ENCODE data around the gene GLIS2. TPM values are rescaled to one million over a fixed set of nuclear protein-coding genes. Genes with fewer than 3 reads are reported as not detected.

Gene GLIS2
- total RNA-seq, 1 experiment from 2014 or later: 18.2 TPM

DNA sequence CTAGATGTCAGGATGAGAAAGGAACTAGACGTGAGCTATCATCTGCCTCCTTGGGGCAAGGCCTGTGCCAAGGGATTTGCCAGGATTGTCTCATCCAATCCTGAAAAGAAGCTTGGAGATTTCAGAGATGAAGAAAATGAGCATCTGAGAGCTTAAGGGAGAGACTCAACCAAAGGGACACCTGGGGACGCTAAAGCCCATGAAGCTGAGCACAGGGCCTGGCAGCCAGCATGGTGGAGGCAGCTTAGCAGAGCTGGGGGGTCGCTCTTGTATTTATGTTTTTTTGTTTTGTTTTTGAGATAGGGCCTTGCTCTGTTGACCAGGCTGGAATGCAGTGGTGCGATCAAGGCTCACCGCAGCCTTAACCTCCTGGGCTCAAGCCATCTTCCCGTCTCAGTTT is 18.4 kb upstream of the GLIS2 start:
- H3K27me3 ChIP-seq (ENCODE audit: insufficient read depth, low read length): no peaks in the 10 kb centered on the region
- H3K4me1 ChIP-seq (ENCODE audit: control insufficient read depth in 1 of 2, insufficient read depth in 2 of 2, low read length in 2 of 2): peaks cover 48 to 69% of the 10 kb centered on the region in 2 experiments
- POLR2A ChIA-PET: no interaction called here
- CTCF ChIA-PET: interaction anchor here (0.7 to 5.2 kb wide), 4 partner anchors 9 to 32 kb away, joined by 3 to 40 read pairs (median 4); no protein-coding TSS in a partner anchor
- no peak for TF ChIP-seq SIN3A (IDR thresholded peaks at IDR 0.05; ENCODE audit: low read depth)
- TF ChIP-seq, protein P1, sequence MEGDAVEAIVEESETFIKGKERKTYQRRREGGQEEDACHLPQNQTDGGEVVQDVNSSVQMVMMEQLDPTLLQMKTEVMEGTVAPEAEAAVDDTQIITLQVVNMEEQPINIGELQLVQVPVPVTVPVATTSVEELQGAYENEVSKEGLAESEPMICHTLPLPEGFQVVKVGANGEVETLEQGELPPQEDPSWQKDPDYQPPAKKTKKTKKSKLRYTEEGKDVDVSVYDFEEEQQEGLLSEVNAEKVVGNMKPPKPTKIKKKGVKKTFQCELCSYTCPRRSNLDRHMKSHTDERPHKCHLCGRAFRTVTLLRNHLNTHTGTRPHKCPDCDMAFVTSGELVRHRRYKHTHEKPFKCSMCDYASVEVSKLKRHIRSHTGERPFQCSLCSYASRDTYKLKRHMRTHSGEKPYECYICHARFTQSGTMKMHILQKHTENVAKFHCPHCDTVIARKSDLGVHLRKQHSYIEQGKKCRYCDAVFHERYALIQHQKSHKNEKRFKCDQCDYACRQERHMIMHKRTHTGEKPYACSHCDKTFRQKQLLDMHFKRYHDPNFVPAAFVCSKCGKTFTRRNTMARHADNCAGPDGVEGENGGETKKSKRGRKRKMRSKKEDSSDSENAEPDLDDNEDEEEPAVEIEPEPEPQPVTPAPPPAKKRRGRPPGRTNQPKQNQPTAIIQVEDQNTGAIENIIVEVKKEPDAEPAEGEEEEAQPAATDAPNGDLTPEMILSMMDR (IDR thresholded peaks at IDR 0.05 in 2 of 3, conservative IDR thresholded peaks at IDR 0.05 in 1 of 3; ENCODE audit: borderline replicate concordance in 1 of 3, insufficient read depth in 1 of 3, low read depth in 2 of 3, low read length in 2 of 3): no peak
- TF ChIP-seq ZFX (IDR thresholded peaks at IDR 0.05): no peak
- no peak for TF ChIP-seq SP1 (IDR thresholded peaks at IDR 0.05; ENCODE audit: low read depth)
- TF ChIP-seq, protein P2, sequence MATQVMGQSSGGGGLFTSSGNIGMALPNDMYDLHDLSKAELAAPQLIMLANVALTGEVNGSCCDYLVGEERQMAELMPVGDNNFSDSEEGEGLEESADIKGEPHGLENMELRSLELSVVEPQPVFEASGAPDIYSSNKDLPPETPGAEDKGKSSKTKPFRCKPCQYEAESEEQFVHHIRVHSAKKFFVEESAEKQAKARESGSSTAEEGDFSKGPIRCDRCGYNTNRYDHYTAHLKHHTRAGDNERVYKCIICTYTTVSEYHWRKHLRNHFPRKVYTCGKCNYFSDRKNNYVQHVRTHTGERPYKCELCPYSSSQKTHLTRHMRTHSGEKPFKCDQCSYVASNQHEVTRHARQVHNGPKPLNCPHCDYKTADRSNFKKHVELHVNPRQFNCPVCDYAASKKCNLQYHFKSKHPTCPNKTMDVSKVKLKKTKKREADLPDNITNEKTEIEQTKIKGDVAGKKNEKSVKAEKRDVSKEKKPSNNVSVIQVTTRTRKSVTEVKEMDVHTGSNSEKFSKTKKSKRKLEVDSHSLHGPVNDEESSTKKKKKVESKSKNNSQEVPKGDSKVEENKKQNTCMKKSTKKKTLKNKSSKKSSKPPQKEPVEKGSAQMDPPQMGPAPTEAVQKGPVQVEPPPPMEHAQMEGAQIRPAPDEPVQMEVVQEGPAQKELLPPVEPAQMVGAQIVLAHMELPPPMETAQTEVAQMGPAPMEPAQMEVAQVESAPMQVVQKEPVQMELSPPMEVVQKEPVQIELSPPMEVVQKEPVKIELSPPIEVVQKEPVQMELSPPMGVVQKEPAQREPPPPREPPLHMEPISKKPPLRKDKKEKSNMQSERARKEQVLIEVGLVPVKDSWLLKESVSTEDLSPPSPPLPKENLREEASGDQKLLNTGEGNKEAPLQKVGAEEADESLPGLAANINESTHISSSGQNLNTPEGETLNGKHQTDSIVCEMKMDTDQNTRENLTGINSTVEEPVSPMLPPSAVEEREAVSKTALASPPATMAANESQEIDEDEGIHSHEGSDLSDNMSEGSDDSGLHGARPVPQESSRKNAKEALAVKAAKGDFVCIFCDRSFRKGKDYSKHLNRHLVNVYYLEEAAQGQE (IDR thresholded peaks at IDR 0.05; ENCODE audit: low read depth): no peak
- no peak for TF ChIP-seq CEBPB (IDR thresholded peaks at IDR 0.05; ENCODE audit: low read depth)
- TF ChIP-seq YY1 (IDR thresholded peaks at IDR 0.05; ENCODE audit: extremely low read depth, insufficient replicate concordance, low read depth, low read length): no peak
- TF ChIP-seq, protein P3, sequence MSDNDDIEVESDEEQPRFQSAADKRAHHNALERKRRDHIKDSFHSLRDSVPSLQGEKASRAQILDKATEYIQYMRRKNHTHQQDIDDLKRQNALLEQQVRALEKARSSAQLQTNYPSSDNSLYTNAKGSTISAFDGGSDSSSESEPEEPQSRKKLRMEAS (IDR thresholded peaks at IDR 0.05): no peak
- no peak for TF ChIP-seq RAD21 (IDR thresholded peaks at IDR 0.05; ENCODE audit: low read depth)
- TF ChIP-seq EGR1 (IDR thresholded peaks at IDR 0.05; ENCODE audit: low read depth): no peak
- no peak for TF ChIP-seq CBX3 (IDR thresholded peaks at IDR 0.05; ENCODE audit: low read depth)
- TF ChIP-seq, protein P4, sequence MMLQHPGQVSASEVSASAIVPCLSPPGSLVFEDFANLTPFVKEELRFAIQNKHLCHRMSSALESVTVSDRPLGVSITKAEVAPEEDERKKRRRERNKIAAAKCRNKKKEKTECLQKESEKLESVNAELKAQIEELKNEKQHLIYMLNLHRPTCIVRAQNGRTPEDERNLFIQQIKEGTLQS (IDR thresholded peaks at IDR 0.05): no peak
- TF ChIP-seq TCF7L2 (IDR thresholded peaks at IDR 0.05; ENCODE audit: borderline replicate concordance, extremely low read depth, insufficient read depth, insufficient read length): no peak
- TF ChIP-seq SRF (IDR thresholded peaks at IDR 0.05; ENCODE audit: low read depth): no peak
- TF ChIP-seq ELF1 (IDR thresholded peaks at IDR 0.05; ENCODE audit: borderline replicate concordance, low read depth): no peak
- TF ChIP-seq POLR2AphosphoS5 (IDR thresholded peaks at IDR 0.05; ENCODE audit: low read depth, low read length): no peak
- no peaks in the 10 kb centered on the region for H3K9me2 ChIP-seq (ENCODE audit: insufficient read depth)
- H3K9me3 ChIP-seq (ENCODE audit: control insufficient read depth in 1 of 2, insufficient read depth in 1 of 2, low read depth in 1 of 2, low read length in 2 of 2): no peaks in the 10 kb centered on the region
- DNase-seq (ENCODE audit: low read depth, low spot score): no peak
- no peak overlapping the region for H3K4me2 ChIP-seq (ENCODE audit: low read length)
- no peak overlapping the region for H3K9ac ChIP-seq (ENCODE audit: low read length)
- ATAC-seq: no peak
- H4K20me1 ChIP-seq (ENCODE audit: insufficient read depth): no peaks in the 10 kb centered on the region
- no TSS peak for BruUV-seq (replicated peaks)
- H2AFZ ChIP-seq (ENCODE audit: low read depth, low read length, poor library complexity, severe bottlenecking): no peak overlapping the region
- H3K79me2 ChIP-seq (ENCODE audit: insufficient read depth, low read length): no peaks in the 10 kb centered on the region
- RAD21 ChIA-PET (ENCODE audit: low non-redundant PET in 1 of 2, low total read pairs in 2 of 2, uncharacterized antibody in 2 of 2, unreplicated experiment in 2 of 2): no interaction called here
- H3K27ac ChIP-seq (ENCODE audit: low read depth, low read length): no peak overlapping the region
- no peak overlapping the region for H3K4me3 ChIP-seq (replicated peaks in 1 of 2; ENCODE audit: low read depth in 1 of 2, low read length in 2 of 2)
- intact Hi-C loops (cut with micrococcal nuclease): no loop called here
- no peaks in the 10 kb centered on the region for H3K36me3 ChIP-seq (ENCODE audit: control insufficient read depth in 1 of 2, insufficient read depth in 2 of 2, low read length in 2 of 2)
